HUES48 (cell line): ENCODE data around the gene DAPK1.

ENCODE experiments used
- H3K27ac ChIP-seq: one replicate; pipeline ENCODE4 v1.7.0; 2013; ENCODE audit warnings: low read depth, low read length, inconsistent platforms
- H3K27me3 ChIP-seq: 2 replicates; pipeline ENCODE4 v1.6.1; 2013; ENCODE audit warnings: mild to moderate bottlenecking, low read length; ENCODE audit not compliant: control insufficient read depth, insufficient read depth
- H3K36me3 ChIP-seq: 2 replicates; pipeline ENCODE4 v1.6.1; 2013; ENCODE audit warnings: low read length; ENCODE audit not compliant: control insufficient read depth, insufficient read depth
- H3K4me1 ChIP-seq: 2 replicates; pipeline ENCODE4 v1.6.1; 2013; ENCODE audit warnings: mild to moderate bottlenecking, low read length; ENCODE audit not compliant: control insufficient read depth, insufficient read depth
- H3K4me3 ChIP-seq: 2 replicates; pipeline ENCODE4 v1.5.1; 2013; ENCODE audit warnings: mild to moderate bottlenecking, low read depth, low read length
- H3K9ac ChIP-seq: 2 replicates; pipeline ENCODE4 v1.6.1; 2013; ENCODE audit warnings: mild to moderate bottlenecking, low read depth, low read length, moderate library complexity
- H3K9me3 ChIP-seq: 2 replicates; pipeline ENCODE4 v1.6.1; 2013; ENCODE audit warnings: low read length; ENCODE audit not compliant: control insufficient read depth, insufficient read depth

The DAPK1 gene

DNA sequence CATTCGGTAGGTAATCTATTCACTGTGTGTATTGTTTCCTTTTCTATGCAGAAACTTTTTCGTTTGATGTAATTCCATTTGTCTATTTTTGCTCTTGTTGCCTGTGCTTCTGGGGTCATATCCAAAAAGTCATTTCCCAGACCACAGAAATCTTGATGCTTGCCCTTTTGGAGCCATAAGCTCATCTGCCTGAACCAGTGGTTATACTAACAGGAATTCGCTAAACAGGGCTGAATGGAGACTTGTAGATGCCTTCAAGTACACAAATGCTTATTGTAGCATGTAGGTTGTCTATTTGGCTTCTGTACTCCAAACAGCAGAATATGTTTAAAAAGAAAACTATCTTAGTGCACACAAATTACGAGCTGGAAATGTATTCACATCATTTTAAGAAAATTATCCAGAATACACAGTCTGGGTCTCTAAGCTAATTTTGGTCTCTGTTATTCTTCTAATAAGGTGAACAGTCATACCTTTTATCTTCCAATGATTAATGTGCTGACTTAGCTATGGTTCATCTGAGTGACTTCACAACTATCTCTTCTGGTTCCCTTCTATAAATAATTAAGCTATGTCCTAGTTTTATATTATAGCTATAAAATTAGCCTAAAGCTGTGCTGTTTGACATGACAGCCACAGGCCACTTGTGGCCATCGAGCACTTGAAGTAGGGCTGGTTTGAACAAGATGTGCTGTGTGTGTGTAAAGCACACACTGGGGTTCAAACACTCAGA is 87.6 kb downstream of the DAPK1 start:
- H3K27ac ChIP-seq, result no peak overlapping the region
- no peak overlapping the region for H3K9ac ChIP-seq
- 0 out of 2 replicates have a peak, but pooled peaks cover 5% of the 10 kb centered on the region for H3K4me1 ChIP-seq
- no peaks in the 10 kb centered on the region for H3K36me3 ChIP-seq
- H3K9me3 ChIP-seq, result no peaks in the 10 kb centered on the region
- no peaks in the 10 kb centered on the region for H3K27me3 ChIP-seq
- no peak overlapping the region for H3K4me3 ChIP-seq

DNA sequence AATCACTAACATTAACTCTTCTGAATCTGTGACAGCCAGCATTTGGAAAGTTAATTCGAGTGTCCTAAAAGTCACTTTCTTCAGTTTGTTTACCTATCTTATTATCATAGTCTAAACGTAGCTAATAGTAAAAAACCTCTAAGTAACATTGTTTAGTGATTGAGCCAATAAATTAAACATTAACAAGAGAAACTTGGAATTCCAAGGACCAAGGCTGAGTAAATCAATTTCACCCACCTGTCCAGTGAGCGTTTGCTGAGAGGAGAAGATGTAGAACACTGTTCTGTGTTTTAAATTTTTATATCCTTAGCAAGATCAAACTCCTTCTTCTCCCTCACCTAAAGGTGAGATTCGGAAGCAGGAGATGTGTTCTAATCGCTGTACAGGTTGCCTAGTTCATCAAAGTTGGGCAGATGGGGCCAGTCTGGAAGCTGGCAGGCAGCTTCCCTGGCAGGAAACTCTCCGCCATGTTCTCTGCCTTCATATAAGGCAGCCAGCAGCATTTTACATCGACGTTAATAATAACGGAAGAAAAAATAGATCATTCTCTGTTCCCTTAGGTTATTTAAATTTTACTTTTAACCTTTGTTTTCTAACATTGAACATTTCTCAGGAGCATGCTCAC is 89.2 kb downstream of the DAPK1 start:
- H3K9ac ChIP-seq, result no peak overlapping the region
- no peaks in the 10 kb centered on the region for H3K36me3 ChIP-seq
- H3K4me3 ChIP-seq, result no peak overlapping the region
- H3K27ac ChIP-seq, result no peak overlapping the region
- H3K27me3 ChIP-seq, result no peaks in the 10 kb centered on the region
- H3K9me3 ChIP-seq, result no peaks in the 10 kb centered on the region
- peaks cover 5% of the 10 kb centered on the region; the same call in 1 of the 2 replicates for H3K4me1 ChIP-seq

DNA sequence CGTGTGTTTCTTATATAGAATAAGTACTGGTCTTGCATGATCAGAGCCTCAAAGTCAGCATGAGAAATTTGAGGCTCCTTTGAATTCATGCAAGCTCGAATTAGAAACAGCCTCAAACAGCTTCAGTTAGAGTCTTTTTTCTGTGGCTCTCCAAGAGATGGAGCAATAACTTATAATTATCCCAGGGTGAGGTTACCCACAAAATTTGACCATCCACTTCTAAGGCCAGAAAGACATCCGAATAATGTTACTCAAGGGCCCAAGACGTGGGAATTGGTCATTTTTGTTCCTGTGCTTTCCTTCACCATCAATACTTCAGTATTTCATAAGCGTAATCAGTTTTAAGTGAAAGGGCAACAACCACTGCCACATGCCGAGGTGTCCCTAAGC is 89.7 kb downstream of the DAPK1 start:
- Histone ChIP-seq H3K4me1 (peaks cover 9% of the 10 kb centered on the region), H3K9ac (no peak overlapping the region), H3K36me3 (no peaks in the 10 kb centered on the region), H3K9me3 (no peaks in the 10 kb centered on the region), H3K4me3 (no peak overlapping the region), H3K27ac (no peak overlapping the region), H3K27me3 (no peaks in the 10 kb centered on the region)

DNA sequence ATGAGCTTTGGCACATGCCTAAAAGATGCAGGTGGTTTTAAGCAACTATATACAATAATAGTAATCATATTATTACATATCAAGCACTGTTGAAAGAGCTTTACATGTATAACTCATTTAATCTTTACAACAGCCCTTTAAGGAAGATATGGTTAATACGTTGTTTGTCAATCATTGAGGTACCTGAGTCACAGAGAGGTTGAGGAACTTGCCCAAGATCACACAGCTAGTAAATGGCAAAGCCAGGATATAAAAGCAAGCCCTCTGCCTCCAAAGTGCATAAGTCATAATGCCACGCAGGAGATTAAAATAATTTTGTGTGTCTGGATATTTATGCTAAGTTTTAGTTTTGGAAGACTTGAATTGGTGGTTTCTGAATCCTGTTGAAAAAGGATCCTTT is 90.2 kb downstream of the DAPK1 start:
- no peaks in the 10 kb centered on the region for H3K36me3 ChIP-seq
- no peaks in the 10 kb centered on the region for H3K9me3 ChIP-seq
- H3K27ac ChIP-seq, result no peak overlapping the region
- no peak overlapping the region for H3K4me3 ChIP-seq
- H3K9ac ChIP-seq, result no peak overlapping the region
- H3K27me3 ChIP-seq, result no peaks in the 10 kb centered on the region
- peaks cover 15% of the 10 kb centered on the region for H3K4me1 ChIP-seq

DNA sequence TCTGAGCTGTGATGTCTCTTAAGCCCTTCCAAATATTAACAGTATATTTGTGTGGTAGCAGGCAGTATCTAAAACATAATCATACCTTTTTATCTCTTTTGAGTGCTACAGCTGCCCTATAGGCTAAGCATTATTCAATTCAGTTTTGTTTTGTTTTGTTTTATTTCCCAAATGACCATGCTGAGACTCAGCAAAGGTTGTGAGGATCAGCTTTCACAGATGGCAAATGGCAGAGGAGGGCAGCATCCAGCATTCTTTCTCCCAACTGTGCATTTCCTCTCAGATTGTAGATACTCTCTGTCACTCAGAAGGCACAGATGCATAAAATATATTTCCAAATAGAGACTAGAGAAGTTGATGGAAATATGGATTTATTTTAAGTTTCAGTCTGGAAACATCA is 90.7 kb downstream of the DAPK1 start:
- peaks cover 19% of the 10 kb centered on the region for H3K4me1 ChIP-seq
- H3K9me3 ChIP-seq, result no peaks in the 10 kb centered on the region
- H3K9ac ChIP-seq, result no peak overlapping the region
- no peak overlapping the region for H3K4me3 ChIP-seq
- H3K27me3 ChIP-seq, result no peaks in the 10 kb centered on the region
- H3K27ac ChIP-seq, result no peak overlapping the region
- no peaks in the 10 kb centered on the region for H3K36me3 ChIP-seq

DNA sequence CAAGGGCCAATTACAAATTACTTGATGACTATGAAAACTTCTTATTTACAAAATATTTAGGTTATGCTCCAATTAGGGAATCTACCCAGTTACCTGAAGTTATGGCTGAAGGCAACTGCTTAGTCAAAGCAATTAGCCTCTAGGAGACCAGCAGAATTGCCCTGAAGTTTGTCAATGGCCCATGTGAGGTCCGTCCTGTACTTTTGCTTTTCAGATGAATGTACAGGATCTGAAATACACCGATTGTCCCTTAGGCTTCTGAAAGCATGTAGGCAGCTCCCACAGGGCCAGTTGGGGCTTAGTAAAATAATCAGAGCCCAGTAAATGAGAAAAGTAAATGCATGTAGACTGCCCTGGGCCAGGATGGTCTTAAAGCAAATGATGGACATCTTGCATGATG is 93.3 kb downstream of the DAPK1 start:
- peaks cover 27% of the 10 kb centered on the region for H3K4me1 ChIP-seq
- H3K27ac ChIP-seq, result no peak overlapping the region
- H3K4me3 ChIP-seq, result no peak overlapping the region
- H3K27me3 ChIP-seq, result no peaks in the 10 kb centered on the region
- no peaks in the 10 kb centered on the region for H3K36me3 ChIP-seq
- H3K9ac ChIP-seq, result no peak overlapping the region
- no peaks in the 10 kb centered on the region for H3K9me3 ChIP-seq

DNA sequence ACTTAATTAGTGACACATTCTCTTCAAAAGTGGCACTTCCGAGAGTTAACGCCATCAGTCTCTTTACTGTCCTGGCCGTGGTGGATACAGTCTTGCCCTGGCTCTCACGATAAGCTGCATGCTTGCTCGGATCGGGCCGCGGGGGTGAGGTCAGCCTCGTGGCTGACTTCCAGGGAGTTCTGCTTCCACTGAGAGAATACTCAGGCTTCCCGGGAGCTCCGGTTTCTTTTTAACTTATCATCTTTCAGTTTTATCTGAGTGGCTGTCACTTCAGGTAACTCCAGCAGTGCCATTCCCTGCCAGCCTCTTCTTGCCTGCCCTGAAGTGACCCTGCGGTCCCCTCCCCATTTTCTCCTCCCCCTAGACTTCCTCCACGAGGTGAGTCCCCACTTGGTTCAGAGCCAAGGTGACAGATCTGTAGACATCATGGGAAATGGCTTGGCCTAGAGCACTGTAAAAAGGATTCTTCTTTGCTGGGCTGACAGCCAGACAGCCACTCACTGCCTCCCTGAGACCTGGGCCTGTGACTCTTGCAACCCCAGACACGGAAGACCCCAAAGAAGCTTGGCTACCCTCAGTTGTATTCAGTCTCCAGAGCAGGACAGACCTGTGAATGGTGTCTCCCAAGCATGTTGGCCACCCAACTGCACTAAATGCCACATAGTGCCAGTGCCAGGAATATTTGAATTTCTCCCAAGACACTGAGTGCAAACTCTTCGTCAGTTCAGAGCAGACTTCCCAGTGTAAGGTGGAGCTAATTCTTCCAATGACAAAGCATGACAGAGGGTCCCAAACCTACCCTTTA is 95.1 kb downstream of the DAPK1 start:
- Histone ChIP-seq H3K4me1 (peaks cover 27% of the 10 kb centered on the region), H3K9me3 (no peaks in the 10 kb centered on the region), H3K27me3 (no peaks in the 10 kb centered on the region), H3K4me3 (no peak overlapping the region), H3K9ac (no peak overlapping the region), H3K36me3 (no peaks in the 10 kb centered on the region), H3K27ac (peak overlapping the region; percentile 10)

DNA sequence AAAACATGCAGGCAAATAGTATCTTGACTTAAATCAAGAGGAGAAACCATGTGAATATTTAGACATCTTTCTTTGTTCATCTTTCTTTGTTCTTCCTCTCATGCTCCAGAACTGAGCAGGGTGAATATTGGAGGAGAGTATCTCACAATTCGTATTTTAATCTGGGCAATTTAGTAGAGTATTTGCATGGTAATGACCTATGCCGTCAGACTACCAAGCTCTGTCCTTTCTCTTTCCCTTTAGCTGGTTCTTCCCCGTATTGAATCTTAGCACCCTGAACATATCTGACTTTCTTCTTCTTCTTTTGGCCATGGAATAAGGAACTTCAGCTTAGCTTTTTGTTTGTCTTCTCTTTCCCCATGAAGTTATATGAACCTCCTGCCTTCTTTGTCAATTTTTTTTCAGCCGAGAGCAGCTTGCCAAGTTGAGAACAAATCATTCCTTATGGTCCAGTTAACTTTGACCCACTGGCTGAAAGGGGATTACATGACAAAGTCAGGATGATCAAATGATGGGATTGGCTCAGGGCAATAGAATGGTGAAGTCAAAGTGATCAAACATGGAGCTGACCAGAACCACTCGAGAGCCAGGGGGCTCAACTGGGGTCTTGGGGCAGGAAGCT is 95.8 kb downstream of the DAPK1 start:
- H3K27me3 ChIP-seq, result no peaks in the 10 kb centered on the region
- no peaks in the 10 kb centered on the region for H3K36me3 ChIP-seq
- H3K9me3 ChIP-seq, result no peaks in the 10 kb centered on the region
- no peak overlapping the region for H3K4me3 ChIP-seq
- H3K27ac ChIP-seq, result peak overlapping the region; percentile 10
- no peak overlapping the region for H3K9ac ChIP-seq
- H3K4me1 ChIP-seq, result peaks cover 22% of the 10 kb centered on the region

DNA sequence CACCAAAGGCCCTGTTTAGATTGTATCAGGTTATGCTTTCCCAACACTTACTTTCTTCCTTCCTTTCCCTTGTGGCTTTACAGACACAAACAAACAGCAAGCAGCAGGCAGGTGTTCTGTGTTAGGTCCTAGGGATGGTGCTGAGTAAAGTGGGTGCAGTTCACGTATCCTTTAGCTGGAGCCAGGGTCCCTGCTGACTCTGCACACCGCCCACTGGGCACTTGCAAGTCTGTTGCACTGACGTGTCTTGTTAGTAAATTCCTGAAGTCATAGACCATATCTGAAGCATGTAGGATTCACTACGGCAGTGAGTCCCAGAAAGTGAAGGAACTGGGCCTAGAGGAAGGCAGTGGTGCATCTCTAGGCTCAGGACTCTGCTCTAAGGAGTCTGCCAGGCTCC is 96.5 kb downstream of the DAPK1 start:
- no peaks in the 10 kb centered on the region for H3K27me3 ChIP-seq
- H3K36me3 ChIP-seq, result no peaks in the 10 kb centered on the region
- H3K9ac ChIP-seq, result no peak overlapping the region
- peaks cover 22% of the 10 kb centered on the region for H3K4me1 ChIP-seq
- no peak overlapping the region for H3K27ac ChIP-seq
- no peaks in the 10 kb centered on the region for H3K9me3 ChIP-seq
- no peak overlapping the region for H3K4me3 ChIP-seq

DNA sequence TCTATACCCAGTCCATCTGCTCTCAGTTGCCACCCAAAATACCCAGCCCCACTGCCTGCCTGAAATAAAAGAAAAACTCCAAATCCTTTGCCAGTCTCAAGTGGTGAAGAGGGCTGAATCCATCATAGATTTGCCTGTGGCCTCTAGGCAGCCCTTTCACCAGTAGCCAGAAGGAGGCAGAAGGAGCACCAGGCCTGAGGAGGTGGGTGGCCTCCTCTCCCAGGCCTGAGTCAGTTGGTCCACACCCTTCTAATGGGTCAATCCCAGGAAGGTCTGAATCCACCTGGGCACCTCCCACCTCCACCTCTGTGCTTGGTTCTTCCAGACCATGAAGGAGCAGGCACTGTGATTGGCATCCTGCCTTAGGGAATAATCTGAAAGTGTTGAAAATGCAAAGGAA is 97.0 kb downstream of the DAPK1 start:
- Histone ChIP-seq H3K9ac (no peak overlapping the region), H3K4me1 (peaks cover 22% of the 10 kb centered on the region), H3K27me3 (no peaks in the 10 kb centered on the region), H3K27ac (no peak overlapping the region), H3K36me3 (no peaks in the 10 kb centered on the region), H3K4me3 (no peak overlapping the region), H3K9me3 (no peaks in the 10 kb centered on the region)

DNA sequence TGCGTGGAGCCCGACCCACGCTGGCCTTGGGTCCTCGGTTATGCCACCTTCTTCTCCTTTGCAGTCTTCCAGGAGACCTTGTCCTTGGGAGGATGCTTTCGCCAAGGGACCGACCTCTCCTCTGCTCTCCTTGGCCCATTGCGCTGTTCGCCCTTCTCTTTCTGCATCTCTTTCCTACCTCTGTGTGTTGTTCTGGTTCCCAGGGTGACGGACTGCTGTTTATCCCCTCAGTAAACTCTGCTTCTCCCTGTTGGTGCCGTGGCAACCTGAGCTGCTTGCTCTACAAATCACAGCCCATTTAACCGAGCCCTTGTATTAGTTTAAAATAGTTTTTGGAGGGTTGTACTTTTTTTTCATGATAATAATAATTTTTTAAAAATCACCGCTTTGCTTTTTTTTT is 97.9 kb downstream of the DAPK1 start:
- no peak overlapping the region for H3K9ac ChIP-seq
- no peak overlapping the region for H3K27ac ChIP-seq
- H3K9me3 ChIP-seq, result no peaks in the 10 kb centered on the region
- peaks cover 25% of the 10 kb centered on the region for H3K4me1 ChIP-seq
- H3K4me3 ChIP-seq, result no peak overlapping the region
- H3K27me3 ChIP-seq, result no peaks in the 10 kb centered on the region
- no peaks in the 10 kb centered on the region for H3K36me3 ChIP-seq
